Fibroblast of lung (primary cell): Measurements from ENCODE around the gene CHRNA9.
"Not testable (repeated sequence)": the region's sequence is repeated elsewhere in the genome, so short reads cannot be mapped to it uniquely, and the experiment has no call there.

ENCODE experiments used
- EZH2 ChIP-seq: IDR thresholded peaks from 2 replicates; pipeline ENCODE4 v1.5.1; 2012; ENCODE audit warnings: low read length, control low read depth, mild to moderate bottlenecking; ENCODE audit errors: missing control alignments
- TF ChIP-seq, protein P1 (sequence below), 2 donors: IDR thresholded peaks in 1 of 2; conservative IDR thresholded peaks in 1 of 2; 1 replicate in 1 of 2; 2 replicates in 1 of 2; pipeline ENCODE4 v1.5.1; 2011 to 2012; ENCODE audit warnings: low read length in 2 of 2, control low read depth in 1 of 2, inconsistent platforms in 1 of 2, low read depth in 1 of 2, mild to moderate bottlenecking in 1 of 2

DNA sequence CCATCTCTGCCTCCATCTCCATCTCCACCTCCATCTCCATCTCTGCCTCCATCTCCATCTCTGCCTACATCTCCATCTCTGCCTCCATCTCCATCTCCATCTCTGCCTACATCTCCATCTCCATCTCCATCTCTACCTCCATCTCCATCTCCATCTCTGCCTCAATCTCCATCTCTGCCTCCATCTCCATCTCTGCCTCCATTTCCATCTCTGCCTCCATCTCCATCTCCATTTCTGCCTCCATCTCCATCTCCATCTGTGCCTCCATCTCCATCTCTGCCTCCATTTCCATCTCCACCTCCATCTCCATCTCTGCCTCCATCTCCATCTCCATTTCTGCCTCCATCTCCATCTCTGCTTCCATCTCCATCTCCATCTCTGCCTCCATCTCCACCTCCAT is 40.1 kb upstream of the CHRNA9 start:
- TF ChIP-seq, protein P1, sequence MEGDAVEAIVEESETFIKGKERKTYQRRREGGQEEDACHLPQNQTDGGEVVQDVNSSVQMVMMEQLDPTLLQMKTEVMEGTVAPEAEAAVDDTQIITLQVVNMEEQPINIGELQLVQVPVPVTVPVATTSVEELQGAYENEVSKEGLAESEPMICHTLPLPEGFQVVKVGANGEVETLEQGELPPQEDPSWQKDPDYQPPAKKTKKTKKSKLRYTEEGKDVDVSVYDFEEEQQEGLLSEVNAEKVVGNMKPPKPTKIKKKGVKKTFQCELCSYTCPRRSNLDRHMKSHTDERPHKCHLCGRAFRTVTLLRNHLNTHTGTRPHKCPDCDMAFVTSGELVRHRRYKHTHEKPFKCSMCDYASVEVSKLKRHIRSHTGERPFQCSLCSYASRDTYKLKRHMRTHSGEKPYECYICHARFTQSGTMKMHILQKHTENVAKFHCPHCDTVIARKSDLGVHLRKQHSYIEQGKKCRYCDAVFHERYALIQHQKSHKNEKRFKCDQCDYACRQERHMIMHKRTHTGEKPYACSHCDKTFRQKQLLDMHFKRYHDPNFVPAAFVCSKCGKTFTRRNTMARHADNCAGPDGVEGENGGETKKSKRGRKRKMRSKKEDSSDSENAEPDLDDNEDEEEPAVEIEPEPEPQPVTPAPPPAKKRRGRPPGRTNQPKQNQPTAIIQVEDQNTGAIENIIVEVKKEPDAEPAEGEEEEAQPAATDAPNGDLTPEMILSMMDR (conservative IDR thresholded peaks at IDR 0.05 in 1 of 2, IDR thresholded peaks at IDR 0.05 in 1 of 2; ENCODE audit: low read depth in 1 of 2, low read length in 2 of 2), result not testable (repeated sequence)
- not testable (repeated sequence) for TF ChIP-seq EZH2
